HepG2 (cell line): ENCODE data around the gene ATP5PB. TPM values are rescaled to one million over a fixed set of nuclear protein-coding genes. Genes with fewer than 3 reads are reported as not detected.

ENCODE experiments used
- CEBPB ChIP-seq: IDR thresholded peaks from 2 replicates; pipeline ENCODE4 v1.6.1; 2011; ENCODE audit warnings: low read depth, low read length, improper control_type of control experiment, borderline replicate concordance
- GTF3A ChIP-seq: sonication (generic); formaldehyde crosslinking; conservative IDR thresholded peaks from 2 replicates; pipeline ENCODE4 v1.4.0; 2020; ENCODE audit warnings: mild to moderate bottlenecking, missing genetic modification reagents
- KLF9 ChIP-seq: IDR thresholded peaks from 2 replicates; pipeline ENCODE4 v1.6.1; 2016; ENCODE audit warnings: low read depth
- MEF2D ChIP-seq: sonication (generic); formaldehyde crosslinking; IDR thresholded peaks from 2 replicates; pipeline ENCODE4 v1.5.1; 2020; ENCODE audit warnings: mild to moderate bottlenecking, missing genetic modification reagents
- POGZ ChIP-seq: sonication (generic); formaldehyde crosslinking; IDR thresholded peaks from 2 replicates; pipeline ENCODE4 v1.4.0; 2020; ENCODE audit warnings: mild to moderate bottlenecking, missing genetic modification reagents
- ZNF24 ChIP-seq: fragments of 450-650 bp; IDR thresholded peaks from 2 replicates; pipeline ENCODE4 v1.6.1; 2017; ENCODE audit warnings: antibody characterized with exemption, mild to moderate bottlenecking
- ZNF614 ChIP-seq: IDR thresholded peaks from 2 replicates; pipeline ENCODE4 v1.6.1; 2018; ENCODE audit warnings: missing biosample characterization, missing genetic modification reagents, inconsistent platforms, borderline replicate concordance
- ZNF776 ChIP-seq: sonication (generic); formaldehyde crosslinking; IDR thresholded peaks from 2 replicates; pipeline ENCODE4 v1.4.0; 2020; ENCODE audit warnings: mild to moderate bottlenecking, missing genetic modification reagents
- polyA plus RNA-seq, 8 experiments: library from polyadenylated mRNA; depleted of rRNA in 3 of 8; stranded (reverse) in 7 of 8; unstranded in 1 of 8; fragments of >200 nt; fragmentation: Illumina TruSeq in 4 of 8; extraction: Trizol in 4 of 8; gene quantifications; 2 replicates each; pipeline versions ENCODE4 v1.2.1 to v1.2.3, GENCODE V29; 2011 to 2016; ENCODE audit warnings: low read depth in 4 of 8, missing spikeins in 1 of 8, mixed read lengths in 1 of 8; ENCODE audit not compliant: insufficient read depth in 1 of 8
- total RNA-seq, 5 experiments: library from RNA; depleted of rRNA; stranded (reverse); fragments of >200 nt; fragmentation: Illumina TruSeq; extraction: Trizol; gene quantifications; 2 replicates each; pipeline ENCODE4 v1.2.3, GENCODE V29; 2016; ENCODE audit warnings: low read depth in 1 of 5
- TF ChIP-seq, protein P1 (sequence below): sonication (generic); formaldehyde crosslinking; IDR thresholded peaks from 2 replicates; pipeline ENCODE4 v1.9.0; 2021; ENCODE audit warnings: missing genetic modification reagents, borderline replicate concordance
- TF ChIP-seq, protein P2 (sequence below): IDR thresholded peaks from 2 replicates; pipeline ENCODE4 v1.6.1; 2016; ENCODE audit warnings: missing compliant biosample characterization, missing genetic modification reagents, borderline replicate concordance
- TF ChIP-seq, protein P3 (sequence below): IDR thresholded peaks from 2 replicates; pipeline ENCODE4 v1.6.1; 2016
- TF ChIP-seq, protein P4 (sequence below): fragments of 450-650 bp; IDR thresholded peaks from 2 replicates; pipeline ENCODE4 v1.6.1; 2016
- TF ChIP-seq, protein P5 (sequence below): sonication (generic); formaldehyde crosslinking; IDR thresholded peaks from 2 replicates; pipeline ENCODE4; 2020; ENCODE audit warnings: missing genetic modification reagents, mild to moderate bottlenecking, borderline replicate concordance
- TF ChIP-seq, protein P6 (sequence below): IDR thresholded peaks from 2 replicates; pipeline ENCODE4 v1.6.1; 2012; ENCODE audit warnings: low read length, improper control_type of control experiment

ATP5PB gene
- total and polyA plus RNA-seq, 2 of the 13 experiments (the other 11 are each of a cell fraction or from before 2014, with no cell fraction given) = 297 to 541 TPM

DNA sequence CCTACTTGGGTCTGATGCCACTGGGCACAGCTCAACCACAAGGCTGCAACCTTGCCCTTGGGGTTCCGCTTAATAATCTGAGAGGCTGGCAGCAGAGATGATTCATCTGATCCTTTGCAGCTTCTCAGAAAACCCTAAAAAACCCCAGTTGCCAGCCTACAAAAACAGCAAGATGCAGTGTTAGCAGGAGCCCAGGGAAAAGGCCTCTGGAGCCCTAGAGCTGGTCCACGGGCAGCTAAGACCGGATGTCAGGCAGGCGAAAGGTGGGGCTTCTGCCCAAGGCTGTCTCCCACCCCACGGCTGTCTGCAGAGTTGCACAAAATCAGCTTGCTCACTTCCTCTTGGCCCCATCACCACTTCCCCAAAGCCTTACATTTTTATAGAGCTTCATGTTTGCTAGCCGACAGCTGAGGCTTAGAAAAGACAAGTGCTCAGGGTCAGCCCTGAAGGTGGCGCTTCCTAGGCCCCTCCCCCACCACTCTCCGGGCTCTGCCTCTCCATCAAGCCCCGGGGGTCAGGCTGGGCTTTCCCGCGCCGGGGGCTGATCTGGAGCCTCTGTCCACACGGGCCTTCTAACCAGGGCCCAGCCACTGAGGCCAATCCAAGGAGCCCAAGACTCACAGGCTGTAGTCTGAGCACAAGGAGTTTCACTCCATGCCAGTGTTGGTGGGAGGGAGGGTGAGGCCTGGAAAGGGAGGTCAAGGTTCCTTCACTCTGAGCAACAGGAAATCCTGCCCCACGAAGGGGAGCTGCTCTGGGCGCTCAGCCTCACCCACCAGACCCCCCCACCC lies 58.3 kb downstream of the ATP5PB start (continued):
- TF ChIP-seq, protein P1, sequence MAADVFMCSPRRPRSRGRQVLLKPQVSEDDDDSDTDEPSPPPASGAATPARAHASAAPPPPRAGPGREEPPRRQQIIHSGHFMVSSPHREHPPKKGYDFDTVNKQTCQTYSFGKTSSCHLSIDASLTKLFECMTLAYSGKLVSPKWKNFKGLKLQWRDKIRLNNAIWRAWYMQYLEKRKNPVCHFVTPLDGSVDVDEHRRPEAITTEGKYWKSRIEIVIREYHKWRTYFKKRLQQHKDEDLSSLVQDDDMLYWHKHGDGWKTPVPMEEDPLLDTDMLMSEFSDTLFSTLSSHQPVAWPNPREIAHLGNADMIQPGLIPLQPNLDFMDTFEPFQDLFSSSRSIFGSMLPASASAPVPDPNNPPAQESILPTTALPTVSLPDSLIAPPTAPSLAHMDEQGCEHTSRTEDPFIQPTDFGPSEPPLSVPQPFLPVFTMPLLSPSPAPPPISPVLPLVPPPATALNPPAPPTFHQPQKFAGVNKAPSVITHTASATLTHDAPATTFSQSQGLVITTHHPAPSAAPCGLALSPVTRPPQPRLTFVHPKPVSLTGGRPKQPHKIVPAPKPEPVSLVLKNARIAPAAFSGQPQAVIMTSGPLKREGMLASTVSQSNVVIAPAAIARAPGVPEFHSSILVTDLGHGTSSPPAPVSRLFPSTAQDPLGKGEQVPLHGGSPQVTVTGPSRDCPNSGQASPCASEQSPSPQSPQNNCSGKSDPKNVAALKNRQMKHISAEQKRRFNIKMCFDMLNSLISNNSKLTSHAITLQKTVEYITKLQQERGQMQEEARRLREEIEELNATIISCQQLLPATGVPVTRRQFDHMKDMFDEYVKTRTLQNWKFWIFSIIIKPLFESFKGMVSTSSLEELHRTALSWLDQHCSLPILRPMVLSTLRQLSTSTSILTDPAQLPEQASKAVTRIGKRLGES = no peak
- TF ChIP-seq, protein P2, sequence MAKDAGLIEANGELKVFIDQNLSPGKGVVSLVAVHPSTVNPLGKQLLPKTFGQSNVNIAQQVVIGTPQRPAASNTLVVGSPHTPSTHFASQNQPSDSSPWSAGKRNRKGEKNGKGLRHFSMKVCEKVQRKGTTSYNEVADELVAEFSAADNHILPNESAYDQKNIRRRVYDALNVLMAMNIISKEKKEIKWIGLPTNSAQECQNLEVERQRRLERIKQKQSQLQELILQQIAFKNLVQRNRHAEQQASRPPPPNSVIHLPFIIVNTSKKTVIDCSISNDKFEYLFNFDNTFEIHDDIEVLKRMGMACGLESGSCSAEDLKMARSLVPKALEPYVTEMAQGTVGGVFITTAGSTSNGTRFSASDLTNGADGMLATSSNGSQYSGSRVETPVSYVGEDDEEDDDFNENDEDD (CRISPR knock-in tag) = peak; percentile 30; the same call in 1 of the 2 replicates
- no peak for TF ChIP-seq CEBPB
- TF ChIP-seq ZNF776 (CRISPR knock-in tag) = no peak
- TF ChIP-seq GTF3A (CRISPR knock-in tag) = no peak
- no peak for TF ChIP-seq ZNF614 (CRISPR knock-in tag)
- TF ChIP-seq, protein P3, sequence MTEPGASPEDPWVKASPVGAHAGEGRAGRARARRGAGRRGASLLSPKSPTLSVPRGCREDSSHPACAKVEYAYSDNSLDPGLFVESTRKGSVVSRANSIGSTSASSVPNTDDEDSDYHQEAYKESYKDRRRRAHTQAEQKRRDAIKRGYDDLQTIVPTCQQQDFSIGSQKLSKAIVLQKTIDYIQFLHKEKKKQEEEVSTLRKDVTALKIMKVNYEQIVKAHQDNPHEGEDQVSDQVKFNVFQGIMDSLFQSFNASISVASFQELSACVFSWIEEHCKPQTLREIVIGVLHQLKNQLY (CRISPR knock-in tag) = no peak
- TF ChIP-seq, protein P4, sequence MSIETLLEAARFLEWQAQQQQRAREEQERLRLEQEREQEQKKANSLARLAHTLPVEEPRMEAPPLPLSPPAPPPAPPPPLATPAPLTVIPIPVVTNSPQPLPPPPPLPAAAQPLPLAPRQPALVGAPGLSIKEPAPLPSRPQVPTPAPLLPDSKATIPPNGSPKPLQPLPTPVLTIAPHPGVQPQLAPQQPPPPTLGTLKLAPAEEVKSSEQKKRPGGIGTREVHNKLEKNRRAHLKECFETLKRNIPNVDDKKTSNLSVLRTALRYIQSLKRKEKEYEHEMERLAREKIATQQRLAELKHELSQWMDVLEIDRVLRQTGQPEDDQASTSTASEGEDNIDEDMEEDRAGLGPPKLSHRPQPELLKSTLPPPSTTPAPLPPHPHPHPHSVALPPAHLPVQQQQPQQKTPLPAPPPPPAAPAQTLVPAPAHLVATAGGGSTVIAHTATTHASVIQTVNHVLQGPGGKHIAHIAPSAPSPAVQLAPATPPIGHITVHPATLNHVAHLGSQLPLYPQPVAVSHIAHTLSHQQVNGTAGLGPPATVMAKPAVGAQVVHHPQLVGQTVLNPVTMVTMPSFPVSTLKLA = no peak
- no peak for TF ChIP-seq ZNF24
- TF ChIP-seq, protein P5, sequence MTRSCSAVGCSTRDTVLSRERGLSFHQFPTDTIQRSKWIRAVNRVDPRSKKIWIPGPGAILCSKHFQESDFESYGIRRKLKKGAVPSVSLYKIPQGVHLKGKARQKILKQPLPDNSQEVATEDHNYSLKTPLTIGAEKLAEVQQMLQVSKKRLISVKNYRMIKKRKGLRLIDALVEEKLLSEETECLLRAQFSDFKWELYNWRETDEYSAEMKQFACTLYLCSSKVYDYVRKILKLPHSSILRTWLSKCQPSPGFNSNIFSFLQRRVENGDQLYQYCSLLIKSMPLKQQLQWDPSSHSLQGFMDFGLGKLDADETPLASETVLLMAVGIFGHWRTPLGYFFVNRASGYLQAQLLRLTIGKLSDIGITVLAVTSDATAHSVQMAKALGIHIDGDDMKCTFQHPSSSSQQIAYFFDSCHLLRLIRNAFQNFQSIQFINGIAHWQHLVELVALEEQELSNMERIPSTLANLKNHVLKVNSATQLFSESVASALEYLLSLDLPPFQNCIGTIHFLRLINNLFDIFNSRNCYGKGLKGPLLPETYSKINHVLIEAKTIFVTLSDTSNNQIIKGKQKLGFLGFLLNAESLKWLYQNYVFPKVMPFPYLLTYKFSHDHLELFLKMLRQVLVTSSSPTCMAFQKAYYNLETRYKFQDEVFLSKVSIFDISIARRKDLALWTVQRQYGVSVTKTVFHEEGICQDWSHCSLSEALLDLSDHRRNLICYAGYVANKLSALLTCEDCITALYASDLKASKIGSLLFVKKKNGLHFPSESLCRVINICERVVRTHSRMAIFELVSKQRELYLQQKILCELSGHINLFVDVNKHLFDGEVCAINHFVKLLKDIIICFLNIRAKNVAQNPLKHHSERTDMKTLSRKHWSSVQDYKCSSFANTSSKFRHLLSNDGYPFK (CRISPR knock-in tag) = peak; percentile 81; the same call in 1 of the 2 replicates
- TF ChIP-seq KLF9 (CRISPR knock-in tag) = 0 out of 2 replicates have a peak, but pooled peaks have one; percentile 0
- TF ChIP-seq MEF2D (CRISPR knock-in tag) = peak; percentile 81; the same call in 1 of the 2 replicates
- TF ChIP-seq POGZ (CRISPR knock-in tag) = no peak; the same call in 1 of the 2 replicates
- TF ChIP-seq, protein P6, sequence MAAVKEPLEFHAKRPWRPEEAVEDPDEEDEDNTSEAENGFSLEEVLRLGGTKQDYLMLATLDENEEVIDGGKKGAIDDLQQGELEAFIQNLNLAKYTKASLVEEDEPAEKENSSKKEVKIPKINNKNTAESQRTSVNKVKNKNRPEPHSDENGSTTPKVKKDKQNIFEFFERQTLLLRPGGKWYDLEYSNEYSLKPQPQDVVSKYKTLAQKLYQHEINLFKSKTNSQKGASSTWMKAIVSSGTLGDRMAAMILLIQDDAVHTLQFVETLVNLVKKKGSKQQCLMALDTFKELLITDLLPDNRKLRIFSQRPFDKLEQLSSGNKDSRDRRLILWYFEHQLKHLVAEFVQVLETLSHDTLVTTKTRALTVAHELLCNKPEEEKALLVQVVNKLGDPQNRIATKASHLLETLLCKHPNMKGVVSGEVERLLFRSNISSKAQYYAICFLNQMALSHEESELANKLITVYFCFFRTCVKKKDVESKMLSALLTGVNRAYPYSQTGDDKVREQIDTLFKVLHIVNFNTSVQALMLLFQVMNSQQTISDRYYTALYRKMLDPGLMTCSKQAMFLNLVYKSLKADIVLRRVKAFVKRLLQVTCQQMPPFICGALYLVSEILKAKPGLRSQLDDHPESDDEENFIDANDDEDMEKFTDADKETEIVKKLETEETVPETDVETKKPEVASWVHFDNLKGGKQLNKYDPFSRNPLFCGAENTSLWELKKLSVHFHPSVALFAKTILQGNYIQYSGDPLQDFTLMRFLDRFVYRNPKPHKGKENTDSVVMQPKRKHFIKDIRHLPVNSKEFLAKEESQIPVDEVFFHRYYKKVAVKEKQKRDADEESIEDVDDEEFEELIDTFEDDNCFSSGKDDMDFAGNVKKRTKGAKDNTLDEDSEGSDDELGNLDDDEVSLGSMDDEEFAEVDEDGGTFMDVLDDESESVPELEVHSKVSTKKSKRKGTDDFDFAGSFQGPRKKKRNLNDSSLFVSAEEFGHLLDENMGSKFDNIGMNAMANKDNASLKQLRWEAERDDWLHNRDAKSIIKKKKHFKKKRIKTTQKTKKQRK = no peak
